GM12878 (cell line): ENCODE data around the gene TDRD5. TPM values are rescaled to one million over a fixed set of nuclear protein-coding genes. Genes with fewer than 3 reads are reported as not detected.

Source experiments
- ATAC-seq: fragments of 200-7000 bp; cut with Tn5 transposase; 3 replicates; pipeline ENCODE4 v1.9.1; 2020; ENCODE audit warnings: mild to moderate bottlenecking, moderate library complexity
- BruUV-seq: library from RNA; stranded (reverse); fragments of 400-500 nt; replicated peaks from 2 replicates; lab custom pipeline; 2021; lab: Mats Ljungman, UMichigan
- CTCF ChIA-PET: fragments of 300-600 bp; sonication (Branson Sonifier 250); formaldehyde crosslinking; extraction: SDS; loops from one replicate; lab custom pipeline; 2021; ENCODE audit warnings: inconsistent platforms; lab: Yijun Ruan, JAX
- POLR2A ChIA-PET: fragments of 350-600 bp; formaldehyde crosslinking; extraction: SDS; loops from one replicate; lab custom pipeline; 2021; ENCODE audit warnings: inconsistent platforms; lab: Charles Lee
- RAD21 ChIA-PET: fragments of 300-600 bp; sonication (Branson Sonifier 250); formaldehyde crosslinking; loops from one replicate; lab custom pipeline; 2023; ENCODE audit warnings: antibody characterized with exemption; ENCODE audit not compliant: unreplicated experiment; lab: Charles Lee
- SMC1A ChIA-PET: fragments of 300-600 bp; sonication (Branson Sonifier 250); formaldehyde crosslinking; loops from one replicate; lab custom pipeline; 2023; ENCODE audit not compliant: unreplicated experiment, uncharacterized antibody; lab: Charles Lee
- DNase-seq: peaks from one replicate; pipeline ENCODE4 v3.0.0-alpha.2; 2011; ENCODE audit warnings: low read depth, low spot score
- FAIRE-seq: peaks from 3 replicates; lab custom pipeline; 2011; peaks lifted over from hg19 to GRCh38; lab: Jason Lieb, UNC
- H2AFZ ChIP-seq: 2 replicates; pipeline ENCODE4 v1.6.0; 2011; ENCODE audit warnings: low read depth, low read length, control low read depth; ENCODE audit not compliant: control insufficient read depth
- H3K27ac ChIP-seq: 2 replicates; pipeline ENCODE4 v1.5.1; 2011; ENCODE audit warnings: control low read depth; ENCODE audit not compliant: control insufficient read depth, insufficient read depth
- H3K27me3 ChIP-seq, 2 experiments: replicated peaks in 1 of 2; 2 replicates each; pipeline versions ENCODE4 v1.6.0 to v1.6.1; 2011; ENCODE audit warnings: low read length in 1 of 2; ENCODE audit not compliant: control insufficient read depth in 2 of 2, insufficient read depth in 2 of 2
- H3K36me3 ChIP-seq, 2 experiments: 2 replicates each; pipeline ENCODE4 v1.5.1; 2011; ENCODE audit warnings: low read length in 1 of 2; ENCODE audit not compliant: control insufficient read depth in 2 of 2, insufficient read depth in 2 of 2
- H3K4me1 ChIP-seq: 2 replicates; pipeline ENCODE4 v1.6.1; 2011; ENCODE audit warnings: mild to moderate bottlenecking, low read length, moderate library complexity, mixed read lengths; ENCODE audit not compliant: control insufficient read depth, insufficient read depth
- H3K4me2 ChIP-seq: 2 replicates; pipeline ENCODE4 v1.6.0; 2011; ENCODE audit warnings: control low read depth; ENCODE audit not compliant: control insufficient read depth, insufficient read depth
- H3K4me3 ChIP-seq: fragments of 200-600 bp; sonication (generic); 2 replicates; pipeline ENCODE4 v1.5.1; 2016
- H3K79me2 ChIP-seq: 2 replicates; pipeline ENCODE4 v1.6.0; 2011; ENCODE audit warnings: low read length; ENCODE audit not compliant: control insufficient read depth, insufficient read depth
- H3K9ac ChIP-seq: 2 replicates; pipeline ENCODE4 v1.8.0; 2011; ENCODE audit warnings: low read length, control low read depth, mixed read lengths; ENCODE audit not compliant: control insufficient read depth, insufficient read depth
- H3K9me3 ChIP-seq: replicated peaks from 3 replicates; pipeline ENCODE4 v1.5.1; 2011; ENCODE audit warnings: mild to moderate bottlenecking, low read length; ENCODE audit not compliant: control insufficient read depth, insufficient read depth
- H4K20me1 ChIP-seq: 2 replicates; pipeline ENCODE4 v1.6.0; 2011; ENCODE audit not compliant: control insufficient read depth, insufficient read depth
- ASH2L ChIP-seq: fragments of 300-600, 200-600 bp; sonication (generic); IDR thresholded peaks from 2 replicates; pipeline ENCODE4 v1.6.1; 2017; ENCODE audit warnings: low read depth, mild to moderate bottlenecking, borderline replicate concordance
- BRCA1 ChIP-seq: IDR thresholded peaks from 2 replicates; pipeline ENCODE4 v1.6.1; 2011; ENCODE audit warnings: low read depth, low read length, improper control_type of control experiment
- CREB1 ChIP-seq: IDR thresholded peaks from 2 replicates; pipeline ENCODE4 v1.6.1; 2012; ENCODE audit warnings: low read depth, mild to moderate bottlenecking, inconsistent platforms
- DPF2 ChIP-seq: fragments of 450-650 bp; IDR thresholded peaks from 2 replicates; pipeline ENCODE4 v1.6.1; 2017; ENCODE audit warnings: mild to moderate bottlenecking
- KDM1A ChIP-seq: fragments of 200-600 bp; sonication (generic); IDR thresholded peaks from 2 replicates; pipeline ENCODE4 v1.6.1; 2016; ENCODE audit warnings: borderline replicate concordance
- MTA3 ChIP-seq: IDR thresholded peaks from 2 replicates; pipeline ENCODE4 v1.6.1; 2012; ENCODE audit warnings: low read length, inconsistent platforms, borderline replicate concordance
- NBN ChIP-seq: fragments of 450-650 bp; IDR thresholded peaks from 2 replicates; pipeline ENCODE4 v1.6.1; 2016
- PAX8 ChIP-seq: fragments of 450-650 bp; IDR thresholded peaks from 2 replicates; pipeline ENCODE4 v1.6.1; 2017; ENCODE audit warnings: mild to moderate bottlenecking, moderate library complexity
- POLR2A ChIP-seq: IDR thresholded peaks from 2 replicates; pipeline ENCODE4 v1.6.1; 2011; ENCODE audit warnings: low read depth, mild to moderate bottlenecking, low read length
- POLR2AphosphoS2 ChIP-seq: IDR thresholded peaks from 2 replicates; pipeline ENCODE4 v1.6.1; 2011; ENCODE audit warnings: low read depth, mild to moderate bottlenecking, low read length, improper control_type of control experiment, moderate library complexity
- REST ChIP-seq: IDR thresholded peaks from 2 replicates; pipeline ENCODE4 v1.6.1; 2012; ENCODE audit warnings: mild to moderate bottlenecking, low read depth, low read length
- TCF3 ChIP-seq: IDR thresholded peaks from 2 replicates; pipeline ENCODE4 v1.6.1; 2012; ENCODE audit warnings: low read depth, mild to moderate bottlenecking, low read length, borderline replicate concordance; ENCODE audit not compliant: insufficient read depth
- WGBS: methylation state at CpG from one replicate; pipeline ENCODE4 v1.1.6; 2016; ENCODE audit warnings: low lambda C conversion rate; ENCODE audit not compliant: insufficient replicate concordance, insufficient coverage; ENCODE audit errors: missing lambda C conversion rate; 5-methylcytosine and 5-hydroxymethylcytosine counted together
- in situ Hi-C: fragments of 300-500 bp; cut with MboI; formaldehyde crosslinking; loops from 9 replicates; pipeline ENCODE4 v1.14.3; 2018; ENCODE audit warnings: mixed read lengths
- intact Hi-C: fragments of 100-400 bp; cut with micrococcal nuclease; formaldehyde crosslinking; loops from one replicate; pipeline ENCODE4 v1.14.2; 2022; ENCODE audit not compliant: unreplicated experiment
- polyA plus RNA-seq, 11 experiments: library from polyadenylated mRNA; depleted of rRNA in 4 of 11; unstranded in 6 of 11; stranded (reverse) in 5 of 11; fragments of >200 nt; fragmentation: Nextera tagmentation in 4 of 11; fragmentation: Illumina TruSeq in 1 of 11; extraction: Ambion mirVana in 4 of 11; extraction: Trizol in 1 of 11; gene quantifications; 1 replicate in 1 of 11; 2 replicates in 10 of 11; pipeline versions ENCODE4 v1.2.1 to v1.2.3, GENCODE V29; 2011 to 2016; ENCODE audit warnings: inconsistent platforms in 2 of 11, missing spikeins in 2 of 11, low read depth in 1 of 11
- total RNA-seq, 4 experiments: library from RNA; depleted of rRNA in 3 of 4; stranded (reverse); fragments of >200 nt in 3 of 4; fragmentation: Illumina TruSeq in 1 of 4; extraction: Trizol in 1 of 4; gene quantifications; 2 replicates each; pipeline versions ENCODE4 v1.2.1 to v1.2.3, GENCODE V29; 2013 to 2021
- TF ChIP-seq, protein P1 (sequence below): fragments of 450-650 bp; IDR thresholded peaks from 2 replicates; pipeline ENCODE4 v1.6.1; 2018; ENCODE audit warnings: borderline replicate concordance, mild to moderate bottlenecking; ENCODE audit not compliant: partially characterized antibody
- TF ChIP-seq, protein P2 (sequence below), 3 experiments: IDR thresholded peaks in 2 of 3; conservative IDR thresholded peaks in 1 of 3; 2 replicates each; pipeline ENCODE4 v1.5.1; 2011; ENCODE audit warnings: low read depth in 3 of 3, low read length in 3 of 3, mild to moderate bottlenecking in 3 of 3, control low read depth in 2 of 3, moderate library complexity in 2 of 3, inconsistent platforms in 1 of 3, mixed read lengths in 1 of 3; ENCODE audit not compliant: control insufficient read depth in 2 of 3, insufficient read depth in 1 of 3; ENCODE audit errors: extremely low read depth in 1 of 3

Gene TDRD5
- total and polyA plus RNA-seq, 10 of the 15 experiments (the other 5 are each of a cell fraction or from before 2014, with no cell fraction given): 0.01 TPM; not detected in 9

DNA sequence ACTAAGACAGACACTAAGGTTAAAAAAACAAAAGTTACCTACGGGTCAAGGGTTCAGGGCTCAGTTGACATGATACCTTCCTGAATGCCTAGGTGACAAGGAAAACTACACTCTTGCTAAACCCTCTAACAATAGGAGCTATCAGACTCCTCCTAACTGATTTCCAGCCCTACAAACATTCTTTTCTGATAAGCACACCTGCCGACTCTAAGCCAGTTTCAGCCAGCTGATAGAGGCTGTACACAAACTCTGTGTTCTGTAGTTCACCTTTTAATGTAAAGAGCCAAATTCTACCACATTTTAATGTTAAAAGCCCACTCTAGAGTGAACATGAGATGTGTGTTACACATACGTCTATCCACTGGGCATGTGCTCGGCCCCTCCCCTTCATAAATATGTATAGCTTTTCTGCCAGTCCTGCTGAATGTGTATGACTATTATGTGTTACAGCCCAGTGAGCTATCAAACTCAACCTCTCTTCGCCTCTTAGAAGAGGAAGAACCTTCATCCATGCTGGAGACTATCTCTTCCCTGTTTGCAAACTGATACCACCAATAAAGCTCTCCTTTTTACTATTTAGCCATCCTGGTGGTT is 111.4 kb downstream of the TDRD5 start:
- no TSS peak for BruUV-seq
- FAIRE-seq (no peak), DNase-seq (no peak), ATAC-seq (no peak)
- POLR2A ChIA-PET: no interaction called here
- no peak overlapping the region for H3K9ac ChIP-seq
- no peaks in the 10 kb centered on the region for H3K79me2 ChIP-seq
- no peaks in the 10 kb centered on the region for H3K9me3 ChIP-seq
- H3K4me2 ChIP-seq: no peak overlapping the region
- H3K36me3 ChIP-seq: no peaks in the 10 kb centered on the region
- H3K27me3 ChIP-seq: no peaks in the 10 kb centered on the region
- 27% methylated on average over 5 of the region's 5 CpGs for WGBS
- in situ Hi-C loops (no loop called here), intact Hi-C loops (no loop called here)
- TF ChIP-seq BRCA1: no peak
- TF ChIP-seq KDM1A: no peak
- TF ChIP-seq MTA3: no peak
- TF ChIP-seq DPF2: no peak
- TF ChIP-seq NBN: no peak
- TF ChIP-seq, protein P1, sequence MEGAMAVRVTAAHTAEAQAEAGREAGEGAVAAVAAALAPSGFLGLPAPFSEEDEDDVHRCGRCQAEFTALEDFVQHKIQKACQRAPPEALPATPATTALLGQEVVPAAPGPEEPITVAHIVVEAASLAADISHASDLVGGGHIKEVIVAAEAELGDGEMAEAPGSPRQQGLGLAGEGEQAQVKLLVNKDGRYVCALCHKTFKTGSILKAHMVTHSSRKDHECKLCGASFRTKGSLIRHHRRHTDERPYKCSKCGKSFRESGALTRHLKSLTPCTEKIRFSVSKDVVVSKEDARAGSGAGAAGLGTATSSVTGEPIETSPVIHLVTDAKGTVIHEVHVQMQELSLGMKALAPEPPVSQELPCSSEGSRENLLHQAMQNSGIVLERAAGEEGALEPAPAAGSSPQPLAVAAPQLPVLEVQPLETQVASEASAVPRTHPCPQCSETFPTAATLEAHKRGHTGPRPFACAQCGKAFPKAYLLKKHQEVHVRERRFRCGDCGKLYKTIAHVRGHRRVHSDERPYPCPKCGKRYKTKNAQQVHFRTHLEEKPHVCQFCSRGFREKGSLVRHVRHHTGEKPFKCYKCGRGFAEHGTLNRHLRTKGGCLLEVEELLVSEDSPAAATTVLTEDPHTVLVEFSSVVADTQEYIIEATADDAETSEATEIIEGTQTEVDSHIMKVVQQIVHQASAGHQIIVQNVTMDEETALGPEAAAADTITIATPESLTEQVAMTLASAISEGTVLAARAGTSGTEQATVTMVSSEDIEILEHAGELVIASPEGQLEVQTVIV: no peak
- no peak for TF ChIP-seq POLR2A
- TF ChIP-seq TCF3: no peak
- no peak for TF ChIP-seq CREB1
- TF ChIP-seq PAX8: no peak
- no peak for TF ChIP-seq POLR2AphosphoS2
- TF ChIP-seq, protein P2, sequence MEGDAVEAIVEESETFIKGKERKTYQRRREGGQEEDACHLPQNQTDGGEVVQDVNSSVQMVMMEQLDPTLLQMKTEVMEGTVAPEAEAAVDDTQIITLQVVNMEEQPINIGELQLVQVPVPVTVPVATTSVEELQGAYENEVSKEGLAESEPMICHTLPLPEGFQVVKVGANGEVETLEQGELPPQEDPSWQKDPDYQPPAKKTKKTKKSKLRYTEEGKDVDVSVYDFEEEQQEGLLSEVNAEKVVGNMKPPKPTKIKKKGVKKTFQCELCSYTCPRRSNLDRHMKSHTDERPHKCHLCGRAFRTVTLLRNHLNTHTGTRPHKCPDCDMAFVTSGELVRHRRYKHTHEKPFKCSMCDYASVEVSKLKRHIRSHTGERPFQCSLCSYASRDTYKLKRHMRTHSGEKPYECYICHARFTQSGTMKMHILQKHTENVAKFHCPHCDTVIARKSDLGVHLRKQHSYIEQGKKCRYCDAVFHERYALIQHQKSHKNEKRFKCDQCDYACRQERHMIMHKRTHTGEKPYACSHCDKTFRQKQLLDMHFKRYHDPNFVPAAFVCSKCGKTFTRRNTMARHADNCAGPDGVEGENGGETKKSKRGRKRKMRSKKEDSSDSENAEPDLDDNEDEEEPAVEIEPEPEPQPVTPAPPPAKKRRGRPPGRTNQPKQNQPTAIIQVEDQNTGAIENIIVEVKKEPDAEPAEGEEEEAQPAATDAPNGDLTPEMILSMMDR (IDR thresholded peaks at IDR 0.05 in 2 of 3, conservative IDR thresholded peaks at IDR 0.05 in 1 of 3; ENCODE audit: control insufficient read depth in 2 of 3, extremely low read depth in 1 of 3, insufficient read depth in 1 of 3, low read depth in 3 of 3, low read length in 3 of 3): no peak
- no peak for TF ChIP-seq REST
- TF ChIP-seq ASH2L: no peak
- SMC1A ChIA-PET: interaction anchor here (1.1 to 10.2 kb wide), 2 partner anchors 11 to 109 kb away, joined by 3 to 295 read pairs; no protein-coding TSS in a partner anchor
- RAD21 ChIA-PET: interaction anchor here (0.6 to 12.6 kb wide), 2 partner anchors 108 to 431 kb away, joined by 4 to 474 read pairs; no protein-coding TSS in a partner anchor
- H3K4me3 ChIP-seq: no peak overlapping the region
- CTCF ChIA-PET: interaction anchor here (18.4 kb wide), 1 partner anchor 111 kb away, joined by 938 read pairs; no protein-coding TSS in a partner anchor
- H2AFZ ChIP-seq: no peak overlapping the region
- no peaks in the 10 kb centered on the region for H4K20me1 ChIP-seq
- no peak overlapping the region for H3K27ac ChIP-seq
- no peaks in the 10 kb centered on the region for H3K4me1 ChIP-seq
